BE2C (cell line): ENCODE data around the gene MAEA.

ENCODE experiments used
- DNase-seq: peaks from one replicate; pipeline ENCODE4 v3.0.0-alpha.2; 2020
- H3K27me3 ChIP-seq: fragments of 250-450 bp; sonication (Bioruptor Pico); 2 replicates; pipeline ENCODE4 v1.5.1; 2020; ENCODE audit warnings: mild to moderate bottlenecking
- H3K36me3 ChIP-seq: fragments of 250-450 bp; sonication (Bioruptor Pico); 2 replicates; pipeline ENCODE4 v1.5.1; 2020; ENCODE audit warnings: mild to moderate bottlenecking
- H3K4me1 ChIP-seq: fragments of 250-450 bp; sonication (Bioruptor Pico); 2 replicates; pipeline ENCODE4 v1.5.1; 2020
- H3K4me3 ChIP-seq: 2 replicates; pipeline ENCODE4 v1.5.1; 2011; ENCODE audit warnings: low read depth, low read length
- H3K9me3 ChIP-seq: fragments of 250-450 bp; sonication (Bioruptor Pico); 2 replicates; pipeline ENCODE4 v1.5.1; 2020
- CTCF ChIP-seq: IDR thresholded peaks from 2 replicates; pipeline ENCODE4 v1.5.1; 2012; ENCODE audit warnings: mild to moderate bottlenecking, low read depth, low read length

The MAEA gene

GRCh38 chr4:1367936-1368289 lies 78.2 kb downstream of the MAEA start:
- H3K4me3 ChIP-seq, result no peak overlapping the region
- no peak for DNase-seq
- H3K9me3 ChIP-seq, result no peaks in the 10 kb centered on the region
- H3K36me3 ChIP-seq, result peaks cover 2% of the 10 kb centered on the region; the same call in 1 of the 2 replicates
- TF ChIP-seq CTCF, result no peak
- H3K4me1 ChIP-seq, result no peaks in the 10 kb centered on the region
- no peaks in the 10 kb centered on the region for H3K27me3 ChIP-seq

GRCh38 chr4:1368421-1369090 lies 78.9 kb downstream of the MAEA start:
- no peaks in the 10 kb centered on the region for H3K4me1 ChIP-seq

GRCh38 chr4:1369091-1369450 lies 79.4 kb downstream of the MAEA start:
- peaks cover 2% of the 10 kb centered on the region; the same call in 1 of the 2 replicates for H3K36me3 ChIP-seq
- no peaks in the 10 kb centered on the region for H3K27me3 ChIP-seq
- DNase-seq, result peak; percentile 7
- H3K4me1 ChIP-seq, result no peaks in the 10 kb centered on the region
- no peak overlapping the region for H3K4me3 ChIP-seq
- no peak for TF ChIP-seq CTCF
- no peaks in the 10 kb centered on the region for H3K9me3 ChIP-seq

More at GRCh38 chr4:1368421-1369090, 78.9 kb downstream of the MAEA start:
- Histone ChIP-seq H3K9me3 (no peaks in the 10 kb centered on the region), H3K36me3 (peaks cover 2% of the 10 kb centered on the region; the same call in 1 of the 2 replicates), H3K4me3 (no peak overlapping the region), H3K27me3 (no peaks in the 10 kb centered on the region)
- peak; percentile 36 for DNase-seq
- TF ChIP-seq CTCF, result no peak

- H3K36me3 ChIP-seq, result peaks cover 2% of the 10 kb centered on the region; the same call in 1 of the 2 replicates
- no peak overlapping the region for H3K4me3 ChIP-seq
Observed at GRCh38 chr4:1369479-1370079, 79.9 kb downstream of the MAEA start.

GRCh38 chr4:1370321-1371124 lies 80.8 kb downstream of the MAEA start:
- H3K4me1 ChIP-seq, result no peaks in the 10 kb centered on the region
- H3K9me3 ChIP-seq, result no peaks in the 10 kb centered on the region
- H3K4me3 ChIP-seq, result no peak overlapping the region

More at GRCh38 chr4:1369479-1370079, 79.9 kb downstream of the MAEA start:
- H3K4me1 ChIP-seq, result no peaks in the 10 kb centered on the region
- no peak for DNase-seq
- H3K27me3 ChIP-seq, result no peaks in the 10 kb centered on the region
- no peak for TF ChIP-seq CTCF
- no peaks in the 10 kb centered on the region for H3K9me3 ChIP-seq

More at GRCh38 chr4:1370321-1371124, 80.8 kb downstream of the MAEA start:
- H3K27me3 ChIP-seq, result no peaks in the 10 kb centered on the region
- TF ChIP-seq CTCF, result no peak
- peaks cover 2% of the 10 kb centered on the region; the same call in 1 of the 2 replicates for H3K36me3 ChIP-seq
- peak; percentile 9 for DNase-seq
